Activated gamma-delta T cell (primary cell): Measurements from ENCODE around the gene NOP53.
"Not testable (repeated sequence)": the region's sequence is repeated elsewhere in the genome, so short reads cannot be mapped to it uniquely, and the experiment has no call there.

Experiments
- DNase-seq: peaks from one replicate; lab custom pipeline; 2025; lab: John Stamatoyannopoulos, UW

The NOP53 gene

DNA sequence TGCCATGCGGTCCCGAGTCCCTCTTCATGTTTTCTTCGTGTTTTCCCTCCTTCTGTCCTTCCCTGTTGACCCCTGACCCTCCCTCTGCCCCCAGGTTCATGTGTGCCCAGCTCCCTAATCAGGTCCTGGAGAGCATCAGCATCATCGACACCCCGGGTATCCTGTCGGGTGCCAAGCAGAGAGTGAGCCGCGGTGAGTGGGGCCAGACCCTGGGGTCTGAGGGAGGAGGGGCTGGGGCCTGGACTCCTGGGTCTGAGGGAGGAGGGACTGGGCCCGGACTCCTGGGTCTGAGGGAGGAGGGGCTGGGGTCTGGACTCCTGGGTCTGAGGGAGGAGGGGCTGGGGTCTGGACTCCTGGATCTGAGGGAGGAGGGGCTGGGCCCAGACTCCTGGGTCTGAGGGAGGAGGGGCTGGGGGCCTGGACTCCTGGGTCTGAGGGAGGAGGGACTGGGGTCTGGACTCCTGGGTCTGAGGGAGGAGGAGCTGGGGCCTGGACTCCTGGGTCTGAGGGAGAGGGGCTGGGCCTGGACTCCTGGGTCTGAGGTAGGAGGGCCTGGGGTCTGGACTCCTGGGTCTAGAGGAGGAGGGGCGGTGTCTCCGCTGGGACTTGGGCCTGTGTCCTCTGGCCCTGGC, 26.8 kb upstream of the NOP53 start:
- DNase-seq, result not testable (repeated sequence)

GRCh38 chr19:47719047-47719859, 26.1 kb upstream of the NOP53 start:
- no peak for DNase-seq

DNA sequence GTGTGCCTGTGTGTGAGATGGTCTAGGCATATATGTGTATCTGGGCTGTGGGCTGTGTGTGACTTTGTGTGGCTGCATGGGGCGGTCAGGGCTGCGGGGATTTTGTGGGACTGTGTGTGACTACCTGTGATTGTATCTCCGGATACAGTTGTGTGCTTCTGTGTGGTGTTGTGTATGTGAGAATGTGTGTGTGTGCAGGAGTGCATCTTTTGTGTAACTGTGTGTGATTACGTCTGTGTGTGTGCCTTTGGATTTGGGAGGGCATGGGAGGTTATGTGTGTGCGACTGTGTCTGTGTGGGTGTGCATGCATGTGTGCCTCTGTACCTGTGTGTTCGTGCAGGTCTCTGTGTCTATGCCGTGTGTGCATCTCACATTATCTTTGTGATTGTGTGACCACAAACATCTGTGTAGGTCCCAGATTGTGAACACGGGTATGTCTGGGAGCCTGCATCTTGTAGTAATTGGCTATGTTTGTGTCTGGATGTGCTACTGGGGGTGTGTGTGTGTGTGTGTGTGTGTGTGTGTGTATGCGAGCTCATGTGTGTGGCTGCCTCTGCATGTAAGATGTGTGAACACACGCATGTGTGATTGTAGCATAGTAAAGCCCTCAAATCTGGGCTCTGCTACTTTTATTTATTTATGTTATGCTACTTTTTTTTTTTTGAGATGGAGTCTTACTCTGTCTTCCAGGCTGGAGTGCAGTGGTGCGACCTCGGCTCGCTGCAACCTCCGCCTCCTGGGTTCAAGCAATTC, 24.5 kb upstream of the NOP53 start:
- no peak for DNase-seq

DNA sequence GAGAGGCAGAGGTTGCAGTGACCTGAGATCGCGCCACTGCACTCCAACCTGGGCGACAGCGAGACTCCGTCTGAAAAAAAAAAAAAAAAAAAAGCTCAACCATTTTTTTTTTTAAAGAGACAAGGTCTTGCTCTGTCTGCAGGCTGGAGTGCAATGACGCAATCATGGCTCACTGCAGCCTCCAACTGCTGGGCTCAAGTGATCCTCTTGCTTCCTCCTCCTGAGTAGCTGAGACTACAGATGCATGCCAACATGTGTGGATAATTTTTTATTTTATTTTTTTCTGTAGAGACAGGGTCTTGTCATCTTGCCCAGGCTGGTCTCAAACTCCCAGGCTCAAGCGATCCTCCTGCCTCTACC, 21.8 kb upstream of the NOP53 start:
- DNase-seq, result no peak

DNA sequence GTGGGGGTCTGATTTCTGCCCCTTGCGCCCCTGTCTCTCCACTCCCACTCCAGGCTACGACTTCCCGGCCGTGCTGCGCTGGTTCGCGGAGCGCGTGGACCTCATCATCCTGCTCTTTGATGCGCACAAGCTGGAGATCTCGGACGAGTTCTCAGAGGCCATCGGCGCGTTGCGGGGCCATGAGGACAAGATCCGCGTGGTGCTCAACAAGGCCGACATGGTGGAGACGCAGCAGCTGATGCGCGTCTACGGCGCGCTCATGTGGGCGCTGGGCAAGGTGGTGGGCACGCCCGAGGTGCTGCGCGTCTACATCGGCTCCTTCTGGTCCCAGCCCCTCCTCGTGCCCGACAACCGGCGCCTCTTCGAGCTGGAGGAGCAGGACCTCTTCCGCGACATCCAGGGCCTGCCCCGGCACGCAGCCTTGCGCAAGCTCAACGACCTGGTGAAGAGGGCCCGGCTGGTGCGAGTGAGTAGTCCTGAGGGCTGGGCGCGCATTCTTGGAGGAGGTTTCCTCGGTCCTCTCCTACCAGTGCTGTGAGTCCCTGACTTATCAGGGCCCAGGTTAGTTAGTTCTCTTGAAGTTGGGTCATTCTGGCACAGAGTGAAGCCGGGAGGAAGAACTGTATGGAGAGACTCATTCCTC, 19.5 kb upstream of the NOP53 start:
- no peak for DNase-seq

- DNase-seq, result no peak
Observed at GRCh38 chr19:47726467-47726866, 18.9 kb upstream of the NOP53 start.

- not testable (repeated sequence) for DNase-seq
Observed at GRCh38 chr19:47728295-47728694, 17.1 kb upstream of the NOP53 start.

- no peak for DNase-seq
Observed at GRCh38 chr19:47729468-47729798, 15.9 kb upstream of the NOP53 start.

DNA sequence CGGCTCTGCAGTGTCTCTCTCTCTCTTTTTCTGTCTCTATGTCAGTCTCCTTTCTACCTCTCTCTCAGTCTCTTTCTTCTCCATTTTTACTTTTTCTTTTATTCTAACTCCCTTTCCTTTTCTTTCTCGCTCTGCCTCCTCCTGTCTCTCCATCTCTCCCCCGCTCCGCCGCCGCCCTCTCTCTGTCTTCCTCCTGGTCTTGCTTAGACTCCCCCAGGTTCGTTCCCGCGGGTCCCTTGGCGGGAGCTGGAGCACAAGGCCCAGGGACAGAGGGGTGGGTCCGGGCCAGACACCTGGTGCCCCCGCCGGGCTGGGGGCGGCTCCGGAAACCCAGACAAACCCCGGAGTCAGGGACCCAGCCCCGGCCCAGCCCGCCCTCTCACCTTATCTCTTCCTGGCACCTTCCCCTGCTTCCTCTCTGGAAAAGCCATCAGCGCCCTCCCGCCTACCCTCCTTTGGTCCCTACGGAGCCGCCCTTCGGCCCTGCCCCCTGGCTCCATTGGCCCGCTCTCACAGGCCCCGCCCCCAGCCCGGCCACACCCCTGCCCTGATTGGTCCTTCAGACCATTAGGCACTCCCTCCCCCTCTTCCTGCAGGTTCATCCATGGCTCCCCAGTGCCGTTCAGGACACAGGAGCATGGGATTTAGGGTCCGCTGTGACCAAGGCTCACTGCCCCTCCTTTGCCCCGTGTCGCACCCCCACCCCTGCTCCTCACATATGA, 15.4 kb upstream of the NOP53 start:
- no peak for DNase-seq

DNA sequence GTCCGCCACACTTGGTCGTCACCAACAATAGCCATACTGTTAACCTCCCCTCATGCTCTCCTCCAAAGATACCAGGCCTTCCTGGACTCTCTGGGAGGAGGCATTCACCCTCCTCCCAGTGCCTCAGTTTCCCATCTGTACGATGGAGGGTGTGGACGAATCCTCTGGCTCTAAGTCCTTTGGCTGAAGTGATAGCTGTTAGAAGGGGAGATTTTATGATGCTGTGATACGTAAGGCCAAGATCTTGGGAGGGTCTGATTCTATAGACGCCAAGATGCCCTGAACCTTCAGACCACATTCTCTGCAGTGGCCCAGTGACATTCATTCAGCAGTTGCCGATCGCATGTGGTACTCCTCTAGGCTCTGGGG, 14.8 kb upstream of the NOP53 start:
- no peak for DNase-seq

DNA sequence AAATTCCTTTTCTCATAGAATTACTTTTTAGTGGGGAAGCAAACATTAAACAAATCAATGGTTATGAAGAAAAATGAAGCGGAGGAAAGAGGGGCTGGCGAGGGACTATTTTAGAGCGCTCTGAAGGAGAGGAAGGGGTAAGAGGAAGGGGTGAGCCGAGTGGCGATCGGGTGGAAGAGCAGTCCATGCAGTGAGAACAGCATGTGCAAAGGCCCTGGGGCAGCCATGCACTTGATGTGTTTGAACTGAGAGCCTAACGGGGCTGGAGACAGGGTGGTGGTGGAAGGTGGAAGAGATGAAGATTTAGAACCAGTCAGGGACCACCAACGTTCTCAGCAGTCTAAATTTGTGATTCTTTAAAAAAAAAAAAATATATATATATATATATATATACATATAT, 14.4 kb upstream of the NOP53 start:
- no peak for DNase-seq

- no peak for DNase-seq
Observed at GRCh38 chr19:47735131-47735530, 10.2 kb upstream of the NOP53 start.

DNA sequence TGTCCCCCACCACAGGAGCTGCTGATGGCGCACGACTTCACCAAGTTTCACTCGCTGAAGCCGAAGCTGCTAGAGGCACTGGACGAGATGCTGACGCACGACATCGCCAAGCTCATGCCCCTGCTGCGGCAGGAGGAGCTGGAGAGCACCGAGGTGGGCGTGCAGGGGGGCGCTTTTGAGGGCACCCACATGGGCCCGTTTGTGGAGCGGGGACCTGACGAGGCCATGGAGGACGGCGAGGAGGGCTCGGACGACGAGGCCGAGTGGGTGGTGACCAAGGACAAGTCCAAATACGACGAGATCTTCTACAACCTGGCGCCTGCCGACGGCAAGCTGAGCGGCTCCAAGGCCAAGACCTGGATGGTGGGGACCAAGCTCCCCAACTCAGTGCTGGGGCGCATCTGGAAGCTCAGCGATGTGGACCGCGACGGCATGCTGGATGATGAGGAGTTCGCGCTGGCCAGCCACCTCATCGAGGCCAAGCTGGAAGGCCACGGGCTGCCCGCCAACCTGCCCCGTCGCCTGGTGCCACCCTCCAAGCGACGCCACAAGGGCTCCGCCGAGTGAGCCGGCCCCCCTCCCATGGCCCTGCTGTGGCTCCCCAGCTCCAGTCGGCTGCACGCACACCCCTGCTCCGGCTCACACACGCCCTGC, 4.4 kb upstream of the NOP53 start:
- no peak for DNase-seq

GRCh38 chr19:47741544-47742140, 3.7 kb upstream of the NOP53 start:
- DNase-seq, result no peak

- DNase-seq, result no peak
Observed at GRCh38 chr19:47742634-47743033, 2.7 kb upstream of the NOP53 start.

DNA sequence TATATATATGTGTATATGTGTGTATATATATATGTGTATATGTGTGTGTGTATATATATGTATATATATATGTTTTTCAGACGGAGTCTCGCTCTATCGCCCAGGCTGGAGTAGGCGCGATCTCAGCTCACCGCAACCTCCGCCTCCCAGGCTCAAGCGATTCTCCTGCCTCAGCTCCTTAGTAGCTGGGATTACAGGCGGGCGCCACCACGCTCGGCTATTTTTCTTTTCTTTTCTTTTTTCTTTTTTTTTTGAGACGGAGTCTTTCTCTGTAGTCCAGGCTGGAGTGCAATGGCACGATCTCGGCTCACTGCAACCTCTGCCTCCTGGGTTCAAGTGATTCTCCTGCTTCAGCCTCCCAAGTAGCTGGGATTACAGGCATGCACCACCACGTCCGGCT, 783 bp downstream of the NOP53 start:
- not testable (repeated sequence) for DNase-seq

DNA sequence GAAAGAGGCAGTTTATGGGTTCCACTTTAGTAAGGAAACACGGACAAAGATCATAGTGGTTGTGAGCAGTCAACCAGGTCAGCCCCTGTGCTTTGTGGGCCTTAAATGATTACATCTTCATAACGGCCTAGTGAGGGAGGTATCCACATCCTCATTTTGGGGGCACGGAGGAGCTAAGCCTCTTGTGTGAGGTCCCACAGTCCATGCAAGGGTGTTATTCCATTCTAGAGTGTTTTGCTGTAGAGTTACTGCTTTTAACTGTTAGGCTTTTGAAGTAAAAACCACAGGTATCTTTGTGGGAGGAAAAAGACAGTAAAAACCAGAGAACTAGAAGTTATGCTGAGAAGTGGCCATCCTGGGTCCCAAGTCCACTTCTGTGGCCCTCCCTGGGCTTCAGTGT, 4.0 kb downstream of the NOP53 start:
- DNase-seq, result no peak

DNA sequence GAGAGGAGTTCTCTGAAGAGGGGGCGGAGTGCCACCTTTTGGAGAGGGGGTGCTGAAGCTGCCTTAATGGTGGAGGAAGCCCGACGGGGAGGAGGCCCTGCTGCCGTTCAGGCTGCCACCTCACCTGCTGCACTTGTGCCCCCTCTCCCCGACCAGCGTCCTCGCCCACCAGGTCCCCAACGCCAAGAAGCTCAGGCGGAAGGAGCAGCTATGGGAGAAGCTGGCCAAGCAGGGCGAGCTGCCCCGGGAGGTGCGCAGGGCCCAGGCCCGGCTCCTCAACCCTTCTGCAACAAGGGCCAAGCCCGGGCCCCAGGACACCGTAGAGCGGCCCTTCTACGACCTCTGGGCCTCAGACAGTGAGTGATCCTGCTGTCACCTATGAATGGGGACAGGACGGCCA, 5.4 kb downstream of the NOP53 start:
- DNase-seq, result no peak

DNA sequence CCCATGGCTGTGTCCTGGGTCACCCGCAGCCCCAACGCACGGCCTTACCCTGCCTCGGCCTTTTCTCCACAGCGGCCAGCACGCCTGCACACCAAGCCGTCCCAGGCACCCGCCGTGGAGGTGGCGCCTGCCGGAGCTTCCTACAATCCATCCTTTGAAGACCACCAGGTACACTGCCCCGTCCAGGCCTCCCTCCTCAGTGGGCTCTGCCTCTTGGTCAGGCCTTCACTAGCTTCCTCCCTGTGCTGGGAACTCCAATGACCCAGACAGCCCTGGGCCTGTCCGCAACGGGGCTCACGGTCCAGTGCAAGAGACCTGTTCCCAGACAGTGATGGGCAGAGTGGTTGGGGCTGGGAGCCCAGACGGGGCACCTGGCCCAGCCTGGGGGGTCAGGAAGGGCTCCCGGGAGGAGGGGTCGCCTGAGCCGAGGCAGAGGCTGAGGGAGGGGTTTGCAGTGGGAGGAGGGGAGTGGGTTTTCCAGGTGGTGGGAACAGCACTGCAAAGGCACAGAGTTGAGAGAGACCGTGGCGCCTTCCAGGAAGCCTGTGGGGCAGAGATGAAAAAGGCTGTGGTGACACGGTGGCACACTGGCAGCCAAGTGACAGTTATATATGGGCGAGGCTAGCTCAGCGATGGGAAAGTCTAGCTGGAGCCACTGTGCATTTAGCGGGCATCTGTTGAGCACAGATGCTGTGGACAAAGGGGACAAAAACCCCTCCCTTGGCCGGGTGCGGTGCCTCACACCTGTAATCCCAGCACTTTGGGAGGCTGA, 7.3 kb downstream of the NOP53 start:
- no peak for DNase-seq
